Measurements from ENCODE around the gene NOL12.
A peak's percentile ranks its signal among the peaks of the same experiment; 100 is the strongest.
"Not testable (repeated sequence)": the region's sequence is repeated elsewhere in the genome, so short reads cannot be mapped to it uniquely, and the experiment has no call there.

Gene NOL12

DNA sequence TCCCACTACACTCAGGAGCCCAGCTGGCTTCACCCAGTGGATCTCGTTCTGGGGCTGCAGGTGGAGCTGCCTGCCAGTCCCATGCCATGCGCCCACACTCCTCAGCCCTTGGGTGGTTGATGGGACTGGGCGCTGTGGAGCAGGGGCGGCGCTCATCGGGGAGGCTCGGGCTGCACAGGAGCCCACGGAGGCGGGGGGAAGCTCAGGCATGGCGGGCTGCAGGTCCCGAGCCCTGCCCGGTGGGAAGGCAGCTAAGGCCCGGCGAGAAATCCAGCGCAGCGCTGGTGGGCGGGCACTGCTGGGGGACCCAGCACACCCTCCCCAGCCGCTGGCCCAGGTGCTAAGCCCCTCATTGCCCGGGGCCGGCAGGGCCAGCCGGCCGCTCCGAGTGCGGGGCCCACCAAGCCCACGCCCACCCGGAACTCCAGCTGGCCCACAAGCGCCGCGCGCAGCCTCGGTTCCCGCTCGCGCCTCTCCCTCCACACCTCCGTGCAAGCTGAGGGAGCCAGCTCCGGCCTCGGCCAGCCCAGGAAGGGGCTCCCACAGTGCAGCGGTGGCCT lies 31.7 kb downstream of the NOL12 start:
- TF ChIP-seq ZFHX2 (tag by site-specific recombination; conservative IDR thresholded peaks at IDR 0.05), result 0 out of 2 replicates have a peak, but pooled peaks have one; percentile 14
- H3K9me3 ChIP-seq (ENCODE audit: control insufficient read depth, insufficient read depth, low read depth, low read length); H3K36me3 ChIP-seq (ENCODE audit: control insufficient read depth in 2 of 2, insufficient read depth in 1 of 2, low read length in 2 of 2); CTCF ChIA-PET; H3K27ac ChIP-seq (ENCODE audit: extremely low read depth, low read depth, low read length); POLR2A ChIA-PET; H3K4me3 ChIP-seq (ENCODE audit: low read depth, low read length); H3K4me1 ChIP-seq (ENCODE audit: control insufficient read depth, insufficient read depth, low read length): not testable (repeated sequence)

DNA sequence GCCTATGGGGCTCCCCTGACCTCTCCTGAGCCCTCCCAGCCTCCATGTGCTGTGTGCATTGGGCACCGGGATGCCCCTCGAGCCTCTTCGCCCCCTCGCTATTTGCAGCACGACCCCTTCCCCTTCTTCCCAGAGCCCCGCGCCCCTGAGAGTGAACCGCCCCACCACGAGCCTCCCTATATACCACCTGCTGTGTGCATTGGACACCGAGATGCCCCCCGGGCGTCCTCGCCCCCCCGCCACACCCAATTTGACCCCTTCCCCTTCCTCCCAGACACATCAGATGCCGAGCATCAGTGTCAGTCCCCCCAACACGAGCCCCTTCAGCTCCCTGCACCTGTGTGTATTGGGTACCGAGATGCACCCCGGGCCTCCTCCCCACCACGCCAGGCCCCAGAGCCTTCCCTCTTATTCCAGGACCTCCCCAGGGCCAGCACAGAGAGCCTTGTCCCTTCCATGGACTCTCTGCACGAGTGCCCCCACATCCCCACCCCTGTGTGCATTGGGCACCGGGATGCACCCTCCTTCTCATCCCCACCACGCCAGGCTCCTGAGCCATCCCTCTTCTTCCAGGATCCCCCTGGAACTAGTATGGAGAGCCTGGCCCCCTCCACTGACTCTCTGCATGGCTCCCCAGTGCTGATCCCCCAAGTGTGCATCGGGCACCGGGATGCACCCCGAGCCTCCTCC lies 39.6 kb downstream of the NOL12 start:
- Histone ChIP-seq H3K9me3 (ENCODE audit: control insufficient read depth, insufficient read depth, low read depth, low read length) (no peaks in the 10 kb centered on the region), H3K4me3 (ENCODE audit: low read depth, low read length) (no peak overlapping the region), H3K4me1 (ENCODE audit: control insufficient read depth, insufficient read depth, low read length) (no peaks in the 10 kb centered on the region), H3K36me3 (ENCODE audit: control insufficient read depth in 2 of 2, insufficient read depth in 1 of 2, low read length in 2 of 2) (no peaks in the 10 kb centered on the region), H3K27ac (ENCODE audit: extremely low read depth, low read depth, low read length) (no peak overlapping the region)
- ChIA-PET POLR2A (no interaction called here), CTCF (no interaction called here)
- TF ChIP-seq, protein P1, sequence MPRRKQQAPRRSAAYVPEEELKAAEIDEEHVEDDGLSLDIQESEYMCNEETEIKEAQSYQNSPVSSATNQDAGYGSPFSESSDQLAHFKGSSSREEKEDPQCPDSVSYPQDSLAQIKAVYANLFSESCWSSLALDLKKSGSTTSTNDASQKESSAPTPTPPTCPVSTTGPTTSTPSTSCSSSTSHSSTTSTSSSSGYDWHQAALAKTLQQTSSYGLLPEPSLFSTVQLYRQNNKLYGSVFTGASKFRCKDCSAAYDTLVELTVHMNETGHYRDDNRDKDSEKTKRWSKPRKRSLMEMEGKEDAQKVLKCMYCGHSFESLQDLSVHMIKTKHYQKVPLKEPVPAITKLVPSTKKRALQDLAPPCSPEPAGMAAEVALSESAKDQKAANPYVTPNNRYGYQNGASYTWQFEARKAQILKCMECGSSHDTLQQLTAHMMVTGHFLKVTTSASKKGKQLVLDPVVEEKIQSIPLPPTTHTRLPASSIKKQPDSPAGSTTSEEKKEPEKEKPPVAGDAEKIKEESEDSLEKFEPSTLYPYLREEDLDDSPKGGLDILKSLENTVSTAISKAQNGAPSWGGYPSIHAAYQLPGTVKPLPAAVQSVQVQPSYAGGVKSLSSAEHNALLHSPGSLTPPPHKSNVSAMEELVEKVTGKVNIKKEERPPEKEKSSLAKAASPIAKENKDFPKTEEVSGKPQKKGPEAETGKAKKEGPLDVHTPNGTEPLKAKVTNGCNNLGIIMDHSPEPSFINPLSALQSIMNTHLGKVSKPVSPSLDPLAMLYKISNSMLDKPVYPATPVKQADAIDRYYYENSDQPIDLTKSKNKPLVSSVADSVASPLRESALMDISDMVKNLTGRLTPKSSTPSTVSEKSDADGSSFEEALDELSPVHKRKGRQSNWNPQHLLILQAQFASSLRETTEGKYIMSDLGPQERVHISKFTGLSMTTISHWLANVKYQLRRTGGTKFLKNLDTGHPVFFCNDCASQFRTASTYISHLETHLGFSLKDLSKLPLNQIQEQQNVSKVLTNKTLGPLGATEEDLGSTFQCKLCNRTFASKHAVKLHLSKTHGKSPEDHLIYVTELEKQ (tag by site-specific recombination; IDR thresholded peaks at IDR 0.05; ENCODE audit: borderline replicate concordance), result no peak
- TF ChIP-seq GLIS2 (tag by site-specific recombination; IDR thresholded peaks at IDR 0.05), result no peak

- CTCF ChIA-PET, result no interaction called here
These were observed 40.2 kb downstream of the NOL12 start for GRCh38 chr22:37726241-37726887.

More at GRCh38 chr22:37726241-37726887, 40.2 kb downstream of the NOL12 start:
- H3K4me1 ChIP-seq (ENCODE audit: control insufficient read depth, insufficient read depth, low read length), result no peaks in the 10 kb centered on the region
- POLR2A ChIA-PET, result no interaction called here
- no peak overlapping the region for H3K27ac ChIP-seq (ENCODE audit: extremely low read depth, low read depth, low read length)
- H3K36me3 ChIP-seq (ENCODE audit: control insufficient read depth in 2 of 2, insufficient read depth in 1 of 2, low read length in 2 of 2), result no peaks in the 10 kb centered on the region; a peak in 1 of 3 replicates
- H3K9me3 ChIP-seq (ENCODE audit: control insufficient read depth, insufficient read depth, low read depth, low read length), result no peaks in the 10 kb centered on the region
- no peak overlapping the region for H3K4me3 ChIP-seq (ENCODE audit: low read depth, low read length)
- no peak for TF ChIP-seq FEZF1 (tag by site-specific recombination; IDR thresholded peaks at IDR 0.05)
- 0 out of 2 replicates have a peak, but pooled peaks have one; percentile 19 for TF ChIP-seq ZEB2 (tag by site-specific recombination; IDR thresholded peaks at IDR 0.05)
- peak; percentile 83; the same call in 1 of the 2 replicates for TF ChIP-seq ZNF768 (tag by site-specific recombination; IDR thresholded peaks at IDR 0.05)
- TF ChIP-seq ATF2 (tag by site-specific recombination; IDR thresholded peaks at IDR 0.05; ENCODE audit: low read depth), result peak; percentile 50; the same call in 1 of the 2 replicates
- TF ChIP-seq, protein P2, sequence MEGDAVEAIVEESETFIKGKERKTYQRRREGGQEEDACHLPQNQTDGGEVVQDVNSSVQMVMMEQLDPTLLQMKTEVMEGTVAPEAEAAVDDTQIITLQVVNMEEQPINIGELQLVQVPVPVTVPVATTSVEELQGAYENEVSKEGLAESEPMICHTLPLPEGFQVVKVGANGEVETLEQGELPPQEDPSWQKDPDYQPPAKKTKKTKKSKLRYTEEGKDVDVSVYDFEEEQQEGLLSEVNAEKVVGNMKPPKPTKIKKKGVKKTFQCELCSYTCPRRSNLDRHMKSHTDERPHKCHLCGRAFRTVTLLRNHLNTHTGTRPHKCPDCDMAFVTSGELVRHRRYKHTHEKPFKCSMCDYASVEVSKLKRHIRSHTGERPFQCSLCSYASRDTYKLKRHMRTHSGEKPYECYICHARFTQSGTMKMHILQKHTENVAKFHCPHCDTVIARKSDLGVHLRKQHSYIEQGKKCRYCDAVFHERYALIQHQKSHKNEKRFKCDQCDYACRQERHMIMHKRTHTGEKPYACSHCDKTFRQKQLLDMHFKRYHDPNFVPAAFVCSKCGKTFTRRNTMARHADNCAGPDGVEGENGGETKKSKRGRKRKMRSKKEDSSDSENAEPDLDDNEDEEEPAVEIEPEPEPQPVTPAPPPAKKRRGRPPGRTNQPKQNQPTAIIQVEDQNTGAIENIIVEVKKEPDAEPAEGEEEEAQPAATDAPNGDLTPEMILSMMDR (tag by site-specific recombination; IDR thresholded peaks at IDR 0.05), result peak; percentile 45; the same call in 1 of the 2 replicates
- TF ChIP-seq ZNF654 (tag by site-specific recombination; IDR thresholded peaks at IDR 0.05; ENCODE audit: low read depth), result peak; percentile 19; the same call in 1 of the 2 replicates
